Measurements from ENCODE around the gene BABAM2.
"Not testable (repeated sequence)": the region's sequence is repeated elsewhere in the genome, so short reads cannot be mapped to it uniquely, and the experiment has no call there.

The BABAM2 gene

GRCh38 chr2:27890146-27890923 is at the start of gene BABAM2, which contains the start of gene RBKS:
Gene BABAM2 (plus strand): TSS chr2:27890729. CDS start chr2:27894557, 3,828 bp downstream.
Gene RBKS (minus strand): TSS chr2:27890387. CDS start chr2:27890345, 42 bp downstream.
- peak; percentile 94 for DNase-seq

GRCh38 chr2:27842894-27843293 is 47.6 kb upstream of the BABAM2 start:
- DNase-seq: no peak

GRCh38 chr2:27843992-27844391 is 46.5 kb upstream of the BABAM2 start:
- DNase-seq: no peak

- no peak for DNase-seq
Measured at GRCh38 chr2:27844821-27845255, 45.7 kb upstream of the BABAM2 start.

GRCh38 chr2:27847333-27847732 is 43.2 kb upstream of the BABAM2 start:
- DNase-seq: no peak

GRCh38 chr2:27849558-27850205 is 40.8 kb upstream of the BABAM2 start:
- DNase-seq: no peak

GRCh38 chr2:27852691-27853090 is 37.8 kb upstream of the BABAM2 start:
- DNase-seq: no peak

- DNase-seq: no peak
Measured at GRCh38 chr2:27854229-27854862, 36.2 kb upstream of the BABAM2 start.

GRCh38 chr2:27855476-27855875 is 35.1 kb upstream of the BABAM2 start:
- no peak for DNase-seq

- DNase-seq: no peak
Measured at GRCh38 chr2:27856386-27856785, 34.1 kb upstream of the BABAM2 start.

GRCh38 chr2:27856956-27857355 is 33.6 kb upstream of the BABAM2 start:
- no peak for DNase-seq

- DNase-seq: peak; percentile 26
Measured at GRCh38 chr2:27857417-27858172, 32.9 kb upstream of the BABAM2 start.

GRCh38 chr2:27860111-27860510 is 30.4 kb upstream of the BABAM2 start:
- no peak for DNase-seq

GRCh38 chr2:27863146-27863545 is 27.4 kb upstream of the BABAM2 start:
- DNase-seq: no peak

GRCh38 chr2:27863955-27864354 is 26.6 kb upstream of the BABAM2 start:
- DNase-seq: not testable (repeated sequence)

GRCh38 chr2:27866237-27866636 is 24.3 kb upstream of the BABAM2 start:
- DNase-seq: no peak

- DNase-seq: no peak
Measured at GRCh38 chr2:27869763-27870162, 20.8 kb upstream of the BABAM2 start.

GRCh38 chr2:27870724-27871123 is 19.8 kb upstream of the BABAM2 start:
- no peak for DNase-seq

- DNase-seq: no peak
Measured at GRCh38 chr2:27871802-27872201, 18.7 kb upstream of the BABAM2 start.

GRCh38 chr2:27873091-27873490 is 17.4 kb upstream of the BABAM2 start:
- no peak for DNase-seq

GRCh38 chr2:27875089-27875881 is 15.2 kb upstream of the BABAM2 start:
- no peak for DNase-seq

GRCh38 chr2:27878825-27879224 is 11.7 kb upstream of the BABAM2 start:
- DNase-seq: no peak
